PC-3 (cell line): ENCODE results near the gene MDM4.

Experiments
- EZH2 ChIP-seq: fragments of 300-600 bp; sonication (generic); IDR thresholded peaks from one replicate; pipeline ENCODE4 v1.6.1; 2017; ENCODE audit warnings: antibody characterized with exemption, mild to moderate bottlenecking, low read length; ENCODE audit not compliant: unreplicated experiment
- TF ChIP-seq, protein P1 (sequence below): fragments of 300-600 bp; sonication (generic); conservative IDR thresholded peaks from 2 replicates; pipeline ENCODE4 v1.5.1; 2017; ENCODE audit warnings: antibody characterized with exemption, low read depth, mild to moderate bottlenecking, low read length

DNA sequence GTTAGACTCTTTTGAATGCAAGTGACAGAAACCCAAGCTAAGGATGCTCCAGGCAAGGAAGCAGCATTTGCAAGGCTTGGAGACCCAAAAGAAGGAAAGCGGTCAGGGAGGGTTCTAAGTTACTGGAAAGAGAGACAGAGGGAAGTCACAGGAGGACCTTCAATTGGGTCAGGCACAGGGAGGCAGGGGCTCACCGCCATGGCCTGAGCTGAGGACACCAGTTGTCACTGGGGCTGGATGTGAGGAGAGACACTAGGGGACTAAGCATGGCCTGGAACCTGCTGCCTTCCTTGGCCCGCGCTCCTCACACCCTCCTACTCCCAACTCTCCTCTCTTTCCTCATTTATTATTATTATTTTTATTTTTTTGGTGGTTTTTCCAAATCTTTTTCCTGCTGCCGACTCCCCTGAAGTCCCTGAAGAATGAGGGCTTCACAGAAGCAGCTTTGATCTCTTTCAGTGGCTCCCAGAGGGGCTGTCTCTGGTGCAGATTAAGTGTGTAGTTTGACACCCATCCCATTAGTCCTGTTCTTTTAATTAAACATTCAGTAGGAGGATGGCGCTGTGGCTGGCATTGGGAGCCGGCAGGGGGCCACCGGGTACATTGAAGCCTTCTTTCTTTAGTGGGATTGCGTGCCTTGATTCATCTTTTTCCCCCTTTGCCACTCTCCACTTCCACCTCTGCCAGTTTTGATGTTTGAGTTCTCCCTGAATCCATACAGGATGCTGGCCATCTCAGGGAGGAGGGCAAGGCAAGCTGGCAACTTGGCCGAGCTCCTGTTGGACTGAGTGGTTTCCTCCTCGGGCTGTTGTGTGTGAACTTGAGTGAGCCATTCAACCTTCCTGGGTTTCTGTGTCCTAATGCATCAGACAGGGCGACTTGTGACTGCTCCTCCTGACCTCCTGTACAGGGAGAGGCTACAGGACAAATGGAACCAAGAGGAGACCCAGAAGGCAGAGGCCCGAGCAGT, 59.3 kb downstream of the MDM4 start:
- TF ChIP-seq, protein P1, sequence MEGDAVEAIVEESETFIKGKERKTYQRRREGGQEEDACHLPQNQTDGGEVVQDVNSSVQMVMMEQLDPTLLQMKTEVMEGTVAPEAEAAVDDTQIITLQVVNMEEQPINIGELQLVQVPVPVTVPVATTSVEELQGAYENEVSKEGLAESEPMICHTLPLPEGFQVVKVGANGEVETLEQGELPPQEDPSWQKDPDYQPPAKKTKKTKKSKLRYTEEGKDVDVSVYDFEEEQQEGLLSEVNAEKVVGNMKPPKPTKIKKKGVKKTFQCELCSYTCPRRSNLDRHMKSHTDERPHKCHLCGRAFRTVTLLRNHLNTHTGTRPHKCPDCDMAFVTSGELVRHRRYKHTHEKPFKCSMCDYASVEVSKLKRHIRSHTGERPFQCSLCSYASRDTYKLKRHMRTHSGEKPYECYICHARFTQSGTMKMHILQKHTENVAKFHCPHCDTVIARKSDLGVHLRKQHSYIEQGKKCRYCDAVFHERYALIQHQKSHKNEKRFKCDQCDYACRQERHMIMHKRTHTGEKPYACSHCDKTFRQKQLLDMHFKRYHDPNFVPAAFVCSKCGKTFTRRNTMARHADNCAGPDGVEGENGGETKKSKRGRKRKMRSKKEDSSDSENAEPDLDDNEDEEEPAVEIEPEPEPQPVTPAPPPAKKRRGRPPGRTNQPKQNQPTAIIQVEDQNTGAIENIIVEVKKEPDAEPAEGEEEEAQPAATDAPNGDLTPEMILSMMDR, result no peak
- no peak for TF ChIP-seq EZH2
